Omental fat pad (tissue), 4 donors: ENCODE measurements around the gene COL1A1. TPM values are rescaled to one million over a fixed set of nuclear protein-coding genes. Genes with fewer than 3 reads are reported as not detected.

Source experiments
- ATAC-seq: fragments of 150-250 bp; one replicate; pipeline ENCODE4 v1.9.1; 2016; ENCODE audit warnings: mild to moderate bottlenecking, moderate library complexity; ENCODE audit not compliant: low FRiP score
- DNase-seq: peaks from one replicate; pipeline ENCODE4 v3.0.0-alpha.2; 2019; ENCODE audit warnings: low spot score
- CTCF ChIP-seq, 3 donors: fragments of 450-650 bp; IDR thresholded peaks; one replicate each; pipeline ENCODE4 v1.5.1; 2016 to 2017; ENCODE audit warnings: antibody characterized with exemption in 3 of 3, mild to moderate bottlenecking in 3 of 3, moderate library complexity in 2 of 3
- total RNA-seq, 4 donors: library from RNA; depleted of rRNA; stranded (reverse); fragments of >200 nt; gene quantifications; one replicate each; pipeline ENCODE4 v1.1.0, GENCODE V29; 2016

COL1A1 gene
- total RNA-seq, 4 donors from 2014 or later, result 21.2 to 57.9 (median 43.6) TPM

- no peak for ATAC-seq
- no peak for TF ChIP-seq CTCF (IDR thresholded peaks at IDR 0.05)
- no peak for DNase-seq
Observed at GRCh38 chr17:50219939-50220465, 18.6 kb upstream of the COL1A1 start.

GRCh38 chr17:50219342-50219741 is 17.9 kb upstream of the COL1A1 start:
- DNase-seq, result no peak
- no peak for TF ChIP-seq CTCF (IDR thresholded peaks at IDR 0.05)
- ATAC-seq, result no peak

- TF ChIP-seq CTCF (IDR thresholded peaks at IDR 0.05), result no peak
- DNase-seq (no peak), ATAC-seq (no peak)
Observed at GRCh38 chr17:50218771-50219315, 17.4 kb upstream of the COL1A1 start.

- ATAC-seq, result no peak
- no peak for DNase-seq
- TF ChIP-seq CTCF (IDR thresholded peaks at IDR 0.05), result no peak
Observed at GRCh38 chr17:50218071-50218759, 16.8 kb upstream of the COL1A1 start.

- ATAC-seq (no peak), DNase-seq (no peak)
- no peak for TF ChIP-seq CTCF (IDR thresholded peaks at IDR 0.05)
Observed at GRCh38 chr17:50217591-50217990, 16.2 kb upstream of the COL1A1 start.

- TF ChIP-seq CTCF (IDR thresholded peaks at IDR 0.05), result no peak
- no peak for DNase-seq
- ATAC-seq, result no peak
Observed at GRCh38 chr17:50214976-50215760, 13.7 kb upstream of the COL1A1 start.
